ENCODE data around the gene GIN1. TPM values are rescaled to one million over a fixed set of nuclear protein-coding genes. Genes with fewer than 3 reads are reported as not detected.
A peak's percentile ranks its signal among the peaks of the same experiment; 100 is the strongest.

Gene GIN1
- total and polyA plus RNA-seq, 9 of the 15 experiments (the other 6 are each of a cell fraction or from before 2014, with no cell fraction given), result 2.4 to 9.8 (median 7.8) TPM

DNA sequence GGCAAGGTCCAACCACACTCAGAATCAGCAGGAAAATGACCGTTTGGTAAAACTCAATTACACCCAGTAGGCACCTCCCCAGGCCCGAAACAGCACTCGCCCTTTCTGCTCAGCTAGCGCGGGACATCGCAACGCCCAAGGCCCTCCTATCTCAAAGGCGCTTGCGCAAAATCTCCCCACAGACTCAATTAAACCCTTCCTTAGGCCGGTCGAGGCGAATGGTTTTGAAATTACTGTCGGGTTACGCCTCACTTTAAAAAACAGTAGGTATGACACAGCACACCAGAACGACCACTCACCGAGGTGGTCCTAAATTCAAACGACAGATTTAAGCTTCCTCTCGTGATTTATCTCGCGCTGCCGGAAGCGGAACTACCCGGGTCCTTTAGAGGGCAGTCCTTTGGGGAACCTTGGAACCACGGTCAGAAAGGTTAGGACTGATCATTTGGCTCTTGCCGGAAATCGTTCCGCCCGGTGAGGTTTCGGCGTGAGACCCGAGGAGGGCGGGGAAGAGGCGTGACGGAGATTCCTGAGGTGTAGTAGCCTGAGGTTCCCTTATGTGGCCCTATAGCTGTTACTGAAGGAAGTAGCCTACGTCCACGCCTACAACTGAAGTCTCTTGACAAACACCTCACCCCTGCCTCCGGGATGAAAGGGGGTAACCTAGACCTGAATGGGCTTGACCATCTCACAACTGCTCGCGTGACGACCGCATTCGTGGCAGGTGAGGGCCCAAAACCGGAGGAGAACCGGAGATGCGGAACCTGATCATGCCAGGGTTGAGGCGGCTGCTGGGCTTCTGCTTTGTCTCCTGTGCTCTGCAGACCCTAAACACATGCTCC is at the start of gene GIN1, which contains the start of gene PPIP5K2 (continued):
- TF ChIP-seq, protein P1, sequence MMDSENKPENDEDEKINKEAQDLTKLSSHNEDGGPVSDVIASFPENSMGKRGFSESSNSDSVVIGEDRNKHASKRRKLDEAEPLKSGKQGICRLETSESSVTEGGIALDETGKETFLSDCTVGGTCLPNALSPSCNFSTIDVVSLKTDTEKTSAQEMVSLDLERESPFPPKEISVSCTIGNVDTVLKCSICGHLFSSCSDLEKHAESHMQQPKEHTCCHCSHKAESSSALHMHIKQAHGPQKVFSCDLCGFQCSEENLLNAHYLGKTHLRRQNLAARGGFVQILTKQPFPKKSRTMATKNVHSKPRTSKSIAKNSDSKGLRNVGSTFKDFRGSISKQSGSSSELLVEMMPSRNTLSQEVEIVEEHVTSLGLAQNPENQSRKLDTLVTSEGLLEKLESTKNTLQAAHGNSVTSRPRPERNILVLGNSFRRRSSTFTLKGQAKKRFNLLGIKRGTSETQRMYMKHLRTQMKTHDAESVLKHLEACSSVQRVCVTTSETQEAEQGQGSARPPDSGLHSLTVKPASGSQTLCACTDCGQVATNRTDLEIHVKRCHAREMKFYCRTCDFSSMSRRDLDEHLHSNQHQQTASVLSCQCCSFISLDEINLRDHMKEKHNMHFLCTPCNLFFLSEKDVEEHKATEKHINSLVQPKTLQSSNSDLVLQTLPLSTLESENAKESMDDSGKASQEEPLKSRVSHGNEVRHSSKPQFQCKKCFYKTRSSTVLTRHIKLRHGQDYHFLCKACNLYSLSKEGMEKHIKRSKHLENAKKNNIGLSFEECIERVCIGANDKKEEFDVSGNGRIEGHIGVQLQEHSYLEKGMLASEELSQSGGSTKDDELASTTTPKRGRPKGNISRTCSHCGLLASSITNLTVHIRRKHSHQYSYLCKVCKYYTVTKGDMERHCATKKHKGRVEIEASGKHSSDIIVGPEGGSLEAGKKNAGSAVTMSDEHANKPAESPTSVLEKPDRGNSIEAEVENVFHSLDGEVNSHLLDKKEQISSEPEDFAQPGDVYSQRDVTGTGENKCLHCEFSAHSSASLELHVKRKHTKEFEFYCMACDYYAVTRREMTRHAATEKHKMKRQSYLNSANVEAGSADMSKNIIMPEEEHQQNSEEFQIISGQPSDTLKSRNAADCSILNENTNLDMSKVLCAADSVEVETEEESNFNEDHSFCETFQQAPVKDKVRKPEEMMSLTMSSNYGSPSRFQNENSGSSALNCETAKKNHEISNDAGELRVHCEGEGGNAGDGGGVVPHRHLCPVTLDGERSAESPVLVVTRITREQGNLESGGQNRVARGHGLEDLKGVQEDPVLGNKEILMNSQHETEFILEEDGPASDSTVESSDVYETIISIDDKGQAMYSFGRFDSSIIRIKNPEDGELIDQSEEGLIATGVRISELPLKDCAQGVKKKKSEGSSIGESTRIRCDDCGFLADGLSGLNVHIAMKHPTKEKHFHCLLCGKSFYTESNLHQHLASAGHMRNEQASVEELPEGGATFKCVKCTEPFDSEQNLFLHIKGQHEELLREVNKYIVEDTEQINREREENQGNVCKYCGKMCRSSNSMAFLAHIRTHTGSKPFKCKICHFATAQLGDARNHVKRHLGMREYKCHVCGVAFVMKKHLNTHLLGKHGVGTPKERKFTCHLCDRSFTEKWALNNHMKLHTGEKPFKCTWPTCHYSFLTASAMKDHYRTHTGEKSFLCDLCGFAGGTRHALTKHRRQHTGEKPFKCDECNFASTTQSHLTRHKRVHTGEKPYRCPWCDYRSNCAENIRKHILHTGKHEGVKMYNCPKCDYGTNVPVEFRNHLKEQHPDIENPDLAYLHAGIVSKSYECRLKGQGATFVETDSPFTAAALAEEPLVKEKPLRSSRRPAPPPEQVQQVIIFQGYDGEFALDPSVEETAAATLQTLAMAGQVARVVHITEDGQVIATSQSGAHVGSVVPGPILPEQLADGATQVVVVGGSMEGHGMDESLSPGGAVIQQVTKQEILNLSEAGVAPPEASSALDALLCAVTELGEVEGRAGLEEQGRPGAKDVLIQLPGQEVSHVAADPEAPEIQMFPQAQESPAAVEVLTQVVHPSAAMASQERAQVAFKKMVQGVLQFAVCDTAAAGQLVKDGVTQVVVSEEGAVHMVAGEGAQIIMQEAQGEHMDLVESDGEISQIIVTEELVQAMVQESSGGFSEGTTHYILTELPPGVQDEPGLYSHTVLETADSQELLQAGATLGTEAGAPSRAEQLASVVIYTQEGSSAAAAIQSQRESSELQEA (IDR thresholded peaks at IDR 0.05; ENCODE audit: low read depth), result no peak
- TF ChIP-seq MXI1 (IDR thresholded peaks at IDR 0.05; ENCODE audit: low read depth, low read length) (peak; percentile 100), ILK (tag; IDR thresholded peaks at IDR 0.05; ENCODE audit: borderline replicate concordance, low read depth) (no peak), POU5F1 (IDR thresholded peaks at IDR 0.05; ENCODE audit: borderline replicate concordance, low read depth, low read length, partially characterized antibody) (no peak), ZZZ3 (IDR thresholded peaks at IDR 0.05) (no peak), RAD21 (CRISPR knock-in tag; conservative IDR thresholded peaks at IDR 0.05 in 1 of 2, IDR thresholded peaks at IDR 0.05 in 1 of 2) (no peak), DACH1 (IDR thresholded peaks at IDR 0.05; ENCODE audit: partially characterized antibody) (no peak), BACH1 (tag; IDR thresholded peaks at IDR 0.05) (peak; percentile 58; the same call in 1 of the 2 replicates), THRB (CRISPR knock-in tag; conservative IDR thresholded peaks at IDR 0.05) (no peak), TARDBP (IDR thresholded peaks at IDR 0.05) (0 out of 2 replicates have a peak, but pooled peaks have one; percentile 76), NONO (IDR thresholded peaks at IDR 0.05; ENCODE audit: low read depth in 2 of 2, low read length in 1 of 2) (no peak), SRF (CRISPR knock-in tag; IDR thresholded peaks at IDR 0.05) (peak in 1 of 2 experiments; percentile 95; a peak in 2 of 4 replicates)
- TF ChIP-seq, protein P2, sequence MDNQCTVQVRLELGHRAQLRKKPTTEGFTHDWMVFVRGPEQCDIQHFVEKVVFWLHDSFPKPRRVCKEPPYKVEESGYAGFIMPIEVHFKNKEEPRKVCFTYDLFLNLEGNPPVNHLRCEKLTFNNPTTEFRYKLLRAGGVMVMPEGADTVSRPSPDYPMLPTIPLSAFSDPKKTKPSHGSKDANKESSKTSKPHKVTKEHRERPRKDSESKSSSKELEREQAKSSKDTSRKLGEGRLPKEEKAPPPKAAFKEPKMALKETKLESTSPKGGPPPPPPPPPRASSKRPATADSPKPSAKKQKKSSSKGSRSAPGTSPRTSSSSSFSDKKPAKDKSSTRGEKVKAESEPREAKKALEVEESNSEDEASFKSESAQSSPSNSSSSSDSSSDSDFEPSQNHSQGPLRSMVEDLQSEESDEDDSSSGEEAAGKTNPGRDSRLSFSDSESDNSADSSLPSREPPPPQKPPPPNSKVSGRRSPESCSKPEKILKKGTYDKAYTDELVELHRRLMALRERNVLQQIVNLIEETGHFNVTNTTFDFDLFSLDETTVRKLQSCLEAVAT (IDR thresholded peaks at IDR 0.05), result 0 out of 4 replicates have a peak, but pooled peaks have one; percentile 7 to 83
